ENCODE data around the gene ALK.
"Not testable (repeated sequence)": the region's sequence is repeated elsewhere in the genome, so short reads cannot be mapped to it uniquely, and the experiment has no call there.

Gene ALK

GRCh38 chr2:29839306-29839705, 82.1 kb downstream of the ALK start:
- TF ChIP-seq CTCF (IDR thresholded peaks at IDR 0.05; ENCODE audit: control insufficient read depth, insufficient read depth, low read depth, low read length, missing control alignments) = no peak
- DNase-seq (ENCODE audit: low read depth) = no peak
- no peak overlapping the region for H3K4me3 ChIP-seq (ENCODE audit: control insufficient read depth, low read depth, low read length)

DNA sequence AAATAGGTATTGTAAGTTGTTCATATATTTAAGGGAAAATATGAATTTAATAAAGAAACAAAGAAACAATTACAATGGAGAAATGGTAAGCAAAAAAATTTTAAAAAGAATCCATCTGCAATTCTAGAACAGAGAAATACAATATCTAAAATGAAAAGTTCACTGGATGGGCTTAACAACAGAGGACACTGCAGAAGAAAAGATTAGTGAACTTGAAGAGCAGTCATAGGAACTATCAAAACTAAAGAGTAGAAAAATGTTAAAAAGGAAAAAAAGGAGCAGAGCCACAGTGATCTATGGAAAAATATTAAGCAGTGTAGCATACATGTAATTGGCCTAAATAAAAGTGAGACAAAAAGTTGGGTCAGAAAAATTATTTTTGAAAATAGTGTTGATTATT, 83.5 kb downstream of the ALK start:
- no peak for TF ChIP-seq CTCF (IDR thresholded peaks at IDR 0.05; ENCODE audit: control insufficient read depth, insufficient read depth, low read depth, low read length, missing control alignments)
- no peak for DNase-seq (ENCODE audit: low read depth)
- H3K4me3 ChIP-seq (ENCODE audit: control insufficient read depth, low read depth, low read length) = no peak overlapping the region

DNA sequence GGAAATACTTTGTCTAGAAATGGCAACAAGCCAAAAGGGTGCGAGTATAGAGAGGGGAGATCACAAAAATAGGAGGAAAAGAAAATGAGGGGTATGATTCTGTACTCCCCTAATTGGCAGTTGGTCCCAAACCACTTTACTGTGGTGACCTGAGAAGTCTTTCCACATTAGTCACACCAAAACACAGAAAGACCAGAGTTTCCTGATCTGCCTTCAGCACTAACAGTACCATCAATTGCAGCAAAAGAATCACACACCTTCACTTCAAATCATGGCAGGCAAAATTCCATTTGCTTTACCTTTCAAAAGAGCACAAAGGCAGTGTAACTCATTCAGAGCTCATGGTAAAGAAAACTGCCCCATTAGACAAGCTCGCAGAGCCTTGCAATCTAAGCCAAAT, 86.8 kb downstream of the ALK start:
- TF ChIP-seq CTCF (IDR thresholded peaks at IDR 0.05; ENCODE audit: control insufficient read depth, insufficient read depth, low read depth, low read length, missing control alignments) = no peak
- no peak for DNase-seq (ENCODE audit: low read depth)
- H3K4me3 ChIP-seq (ENCODE audit: control insufficient read depth, low read depth, low read length) = no peak overlapping the region

DNA sequence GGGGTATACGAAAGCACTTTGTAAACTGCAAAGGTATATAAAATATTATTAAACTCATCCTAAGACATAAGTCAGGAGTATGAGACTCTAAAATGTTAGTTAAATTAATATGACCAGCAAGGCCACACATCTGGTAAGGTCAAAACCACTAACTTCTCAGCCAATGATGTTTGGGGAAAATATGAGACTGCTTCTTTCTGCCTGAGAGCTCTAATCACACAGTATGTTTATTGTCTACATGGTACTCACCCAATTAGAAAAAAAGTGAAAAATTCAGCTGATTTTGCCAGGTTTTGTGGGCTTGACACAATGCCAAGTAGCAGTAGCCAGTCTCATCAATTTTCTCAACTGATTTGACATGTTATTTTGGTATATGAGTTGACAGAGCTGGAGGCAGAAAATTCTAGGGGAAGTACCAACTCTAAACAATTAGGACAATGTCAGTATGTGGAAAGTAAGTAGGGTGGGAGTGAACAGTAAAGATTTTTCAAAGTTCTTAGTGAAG, 87.3 kb downstream of the ALK start:
- no peak for TF ChIP-seq CTCF (IDR thresholded peaks at IDR 0.05; ENCODE audit: control insufficient read depth, insufficient read depth, low read depth, low read length, missing control alignments)
- DNase-seq (ENCODE audit: low read depth) = no peak
- no peak overlapping the region for H3K4me3 ChIP-seq (ENCODE audit: control insufficient read depth, low read depth, low read length)

- DNase-seq (ENCODE audit: low read depth) = no peak
- no peak overlapping the region for H3K4me3 ChIP-seq (ENCODE audit: control insufficient read depth, low read depth, low read length)
- no peak for TF ChIP-seq CTCF (IDR thresholded peaks at IDR 0.05; ENCODE audit: control insufficient read depth, insufficient read depth, low read depth, low read length, missing control alignments)
These were observed 89.8 kb downstream of the ALK start for GRCh38 chr2:29831560-29831959.

GRCh38 chr2:29829841-29830240, 91.5 kb downstream of the ALK start:
- no peak overlapping the region for H3K4me3 ChIP-seq (ENCODE audit: control insufficient read depth, low read depth, low read length)
- TF ChIP-seq CTCF (IDR thresholded peaks at IDR 0.05; ENCODE audit: control insufficient read depth, insufficient read depth, low read depth, low read length, missing control alignments) = no peak
- DNase-seq (ENCODE audit: low read depth) = no peak

- H3K4me3 ChIP-seq (ENCODE audit: control insufficient read depth, low read depth, low read length); DNase-seq (ENCODE audit: low read depth): not testable (repeated sequence)
- peak; percentile 27 for TF ChIP-seq CTCF (IDR thresholded peaks at IDR 0.05; ENCODE audit: control insufficient read depth, insufficient read depth, low read depth, low read length, missing control alignments)
These were observed 97.2 kb downstream of the ALK start for GRCh38 chr2:29824145-29824544.

All from AG09309 (cell line).